ENCODE measurements around the gene LRRC71.

DNA sequence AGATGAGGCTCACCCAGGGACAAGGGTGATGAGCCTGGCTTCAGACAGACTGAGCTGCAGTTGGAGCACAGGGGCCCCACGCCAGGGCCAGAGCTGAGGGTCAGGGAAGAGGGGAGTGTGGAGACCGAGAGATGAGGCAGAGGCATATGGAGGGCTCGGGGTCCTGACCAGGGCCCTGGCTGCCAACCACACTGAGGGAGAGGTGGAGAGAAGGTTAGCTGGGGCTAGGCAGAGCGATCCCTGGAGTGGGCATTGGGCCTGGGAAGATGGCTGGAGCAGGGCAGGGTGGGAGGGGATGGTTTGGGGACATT is 18.9 kb upstream of the LRRC71 start:
- no peak for TF ChIP-seq POLR2A (IDR thresholded peaks at IDR 0.05; ENCODE audit: low read length)
- TF ChIP-seq GATA1 (IDR thresholded peaks at IDR 0.05; ENCODE audit: low read depth, low read length), result no peak

Measured in erythroblast (primary cell).